ENCODE data around the gene PNLIPRP3.
A peak's percentile ranks its signal among the peaks of the same experiment; 100 is the strongest.

DNA sequence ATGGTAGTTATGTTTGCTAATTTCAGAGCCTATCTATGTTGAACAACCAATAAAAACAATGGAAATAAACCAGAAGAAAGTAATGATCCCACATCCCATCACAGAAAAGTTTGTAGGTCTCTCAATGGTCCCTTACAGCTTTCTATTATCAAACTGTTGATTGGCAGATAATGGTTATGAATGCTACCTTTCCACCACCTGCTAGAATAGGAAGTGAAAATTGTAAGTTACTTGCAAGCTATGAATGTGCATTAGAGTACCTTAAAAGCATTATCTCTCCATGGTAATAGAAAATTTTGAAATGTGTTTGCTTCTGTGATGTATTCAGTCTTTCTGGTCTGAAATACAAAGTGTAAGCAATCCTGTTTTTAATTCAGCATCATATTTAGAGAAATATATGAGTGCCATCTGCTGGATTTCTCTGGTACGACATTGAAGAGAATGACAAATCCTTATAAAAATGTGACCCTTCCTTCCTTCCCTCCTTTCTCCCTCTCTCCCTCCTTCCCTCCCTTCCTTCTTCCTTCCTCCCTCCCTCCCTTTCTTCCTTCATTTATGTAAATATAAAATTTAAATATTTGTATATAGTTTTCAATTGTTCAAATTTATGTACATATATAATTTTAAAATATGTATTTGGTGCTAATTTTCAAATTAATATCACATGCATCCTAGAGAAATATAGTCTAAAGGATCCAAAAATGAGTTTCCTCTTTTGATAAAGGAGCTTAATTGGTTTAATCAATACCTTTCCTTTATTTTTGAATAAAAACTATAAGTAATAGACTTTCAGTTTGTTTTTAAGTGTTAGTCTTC lies 41.4 kb upstream of the PNLIPRP3 start:
- TF ChIP-seq, protein P1, sequence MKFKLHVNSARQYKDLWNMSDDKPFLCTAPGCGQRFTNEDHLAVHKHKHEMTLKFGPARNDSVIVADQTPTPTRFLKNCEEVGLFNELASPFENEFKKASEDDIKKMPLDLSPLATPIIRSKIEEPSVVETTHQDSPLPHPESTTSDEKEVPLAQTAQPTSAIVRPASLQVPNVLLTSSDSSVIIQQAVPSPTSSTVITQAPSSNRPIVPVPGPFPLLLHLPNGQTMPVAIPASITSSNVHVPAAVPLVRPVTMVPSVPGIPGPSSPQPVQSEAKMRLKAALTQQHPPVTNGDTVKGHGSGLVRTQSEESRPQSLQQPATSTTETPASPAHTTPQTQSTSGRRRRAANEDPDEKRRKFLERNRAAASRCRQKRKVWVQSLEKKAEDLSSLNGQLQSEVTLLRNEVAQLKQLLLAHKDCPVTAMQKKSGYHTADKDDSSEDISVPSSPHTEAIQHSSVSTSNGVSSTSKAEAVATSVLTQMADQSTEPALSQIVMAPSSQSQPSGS (CRISPR knock-in tag; IDR thresholded peaks at IDR 0.05; ENCODE audit: borderline replicate concordance, low read depth), result no peak
- TF ChIP-seq, protein P2, sequence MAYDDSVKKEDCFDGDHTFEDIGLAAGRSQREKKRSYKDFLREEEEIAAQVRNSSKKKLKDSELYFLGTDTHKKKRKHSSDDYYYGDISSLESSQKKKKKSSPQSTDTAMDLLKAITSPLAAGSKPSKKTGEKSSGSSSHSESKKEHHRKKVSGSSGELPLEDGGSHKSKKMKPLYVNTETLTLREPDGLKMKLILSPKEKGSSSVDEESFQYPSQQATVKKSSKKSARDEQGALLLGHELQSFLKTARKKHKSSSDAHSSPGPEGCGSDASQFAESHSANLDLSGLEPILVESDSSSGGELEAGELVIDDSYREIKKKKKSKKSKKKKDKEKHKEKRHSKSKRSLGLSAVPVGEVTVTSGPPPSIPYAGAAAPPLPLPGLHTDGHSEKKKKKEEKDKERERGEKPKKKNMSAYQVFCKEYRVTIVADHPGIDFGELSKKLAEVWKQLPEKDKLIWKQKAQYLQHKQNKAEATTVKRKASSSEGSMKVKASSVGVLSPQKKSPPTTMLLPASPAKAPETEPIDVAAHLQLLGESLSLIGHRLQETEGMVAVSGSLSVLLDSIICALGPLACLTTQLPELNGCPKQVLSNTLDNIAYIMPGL (CRISPR knock-in tag; IDR thresholded peaks at IDR 0.05), result no peak
- no peak for TF ChIP-seq ZNF219 (CRISPR knock-in tag; IDR thresholded peaks at IDR 0.05; ENCODE audit: borderline replicate concordance)
- TF ChIP-seq, protein P3, sequence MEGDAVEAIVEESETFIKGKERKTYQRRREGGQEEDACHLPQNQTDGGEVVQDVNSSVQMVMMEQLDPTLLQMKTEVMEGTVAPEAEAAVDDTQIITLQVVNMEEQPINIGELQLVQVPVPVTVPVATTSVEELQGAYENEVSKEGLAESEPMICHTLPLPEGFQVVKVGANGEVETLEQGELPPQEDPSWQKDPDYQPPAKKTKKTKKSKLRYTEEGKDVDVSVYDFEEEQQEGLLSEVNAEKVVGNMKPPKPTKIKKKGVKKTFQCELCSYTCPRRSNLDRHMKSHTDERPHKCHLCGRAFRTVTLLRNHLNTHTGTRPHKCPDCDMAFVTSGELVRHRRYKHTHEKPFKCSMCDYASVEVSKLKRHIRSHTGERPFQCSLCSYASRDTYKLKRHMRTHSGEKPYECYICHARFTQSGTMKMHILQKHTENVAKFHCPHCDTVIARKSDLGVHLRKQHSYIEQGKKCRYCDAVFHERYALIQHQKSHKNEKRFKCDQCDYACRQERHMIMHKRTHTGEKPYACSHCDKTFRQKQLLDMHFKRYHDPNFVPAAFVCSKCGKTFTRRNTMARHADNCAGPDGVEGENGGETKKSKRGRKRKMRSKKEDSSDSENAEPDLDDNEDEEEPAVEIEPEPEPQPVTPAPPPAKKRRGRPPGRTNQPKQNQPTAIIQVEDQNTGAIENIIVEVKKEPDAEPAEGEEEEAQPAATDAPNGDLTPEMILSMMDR (IDR thresholded peaks at IDR 0.05), result peak; percentile 57
- no peak for TF ChIP-seq SMAD3 (CRISPR knock-in tag; IDR thresholded peaks at IDR 0.05; ENCODE audit: borderline replicate concordance)
- TF ChIP-seq, protein P4, sequence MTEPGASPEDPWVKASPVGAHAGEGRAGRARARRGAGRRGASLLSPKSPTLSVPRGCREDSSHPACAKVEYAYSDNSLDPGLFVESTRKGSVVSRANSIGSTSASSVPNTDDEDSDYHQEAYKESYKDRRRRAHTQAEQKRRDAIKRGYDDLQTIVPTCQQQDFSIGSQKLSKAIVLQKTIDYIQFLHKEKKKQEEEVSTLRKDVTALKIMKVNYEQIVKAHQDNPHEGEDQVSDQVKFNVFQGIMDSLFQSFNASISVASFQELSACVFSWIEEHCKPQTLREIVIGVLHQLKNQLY (CRISPR knock-in tag; IDR thresholded peaks at IDR 0.05), result no peak

Data from WTC11 (cell line).